Measurements from ENCODE around the gene ARHGEF16. TPM values are rescaled to one million over a fixed set of nuclear protein-coding genes. Genes with fewer than 3 reads are reported as not detected.

ARHGEF16 gene
- total and polyA plus RNA-seq, 8 donors = 14.6 to 149 (median 39.2) TPM

- H3K9me3 ChIP-seq = no peaks in the 10 kb centered on the region
- TF ChIP-seq POLR2AphosphoS5 (IDR thresholded peaks at IDR 0.05) (no peak), POLR2A (IDR thresholded peaks at IDR 0.05) (no peak), EP300 (IDR thresholded peaks at IDR 0.05) (no peak), CTCF (IDR thresholded peaks at IDR 0.05) (no peak)
- no peaks in the 10 kb centered on the region for H3K4me1 ChIP-seq
- no peak overlapping the region for H3K27ac ChIP-seq
- H3K4me3 ChIP-seq = no peak overlapping the region
- H3K27me3 ChIP-seq = no peaks in the 10 kb centered on the region
- intact Hi-C loops (cut with DNase I; ENCODE audit: low total_unique reads) = no loop called here
- H3K36me3 ChIP-seq = peaks cover 0 to 33% (median 8%) of the 10 kb centered on the region in 4 donors
- no peak for DNase-seq
- 75 to 84% (median 78%) methylated on average over 7 to 20 of the region's 20 CpGs for WGBS, 5 donors
Observed at GRCh38 chr1:3505161-3505560, 50.7 kb downstream of the ARHGEF16 start.

- no peak for TF ChIP-seq EP300 (IDR thresholded peaks at IDR 0.05)
- TF ChIP-seq POLR2AphosphoS5 (IDR thresholded peaks at IDR 0.05) = no peak
- no peak for TF ChIP-seq CTCF (IDR thresholded peaks at IDR 0.05)
- no peak for TF ChIP-seq POLR2A (IDR thresholded peaks at IDR 0.05)
- Histone ChIP-seq H3K9me3 (no peaks in the 10 kb centered on the region), H3K27me3 (no peaks in the 10 kb centered on the region), H3K4me1 (no peaks in the 10 kb centered on the region), H3K27ac (no peak overlapping the region), H3K36me3 (peaks cover 0 to 28% (median 8%) of the 10 kb centered on the region in 4 donors), H3K4me3 (no peak overlapping the region)
- intact Hi-C loops (cut with DNase I; ENCODE audit: low total_unique reads) = no loop called here
- DNase-seq = no peak
- 93 to 100% (median 95%) methylated on average over 11 to 15 of the region's 15 CpGs for WGBS, 5 donors
Observed at GRCh38 chr1:3506041-3506440, 51.6 kb downstream of the ARHGEF16 start.

GRCh38 chr1:3506943-3507342 is 52.5 kb downstream of the ARHGEF16 start:
- Histone ChIP-seq H3K9me3 (no peaks in the 10 kb centered on the region), H3K4me3 (no peak overlapping the region), H3K36me3 (peaks cover 0 to 37% (median 12%) of the 10 kb centered on the region in 4 donors), H3K27ac (no peak overlapping the region), H3K27me3 (no peaks in the 10 kb centered on the region), H3K4me1 (no peaks in the 10 kb centered on the region)
- 92 to 94% (median 93%) methylated on average over 7 of the region's 7 CpGs for WGBS, 5 donors
- intact Hi-C loops (cut with DNase I; ENCODE audit: low total_unique reads) = no loop called here
- DNase-seq = no peak
- TF ChIP-seq POLR2AphosphoS5 (IDR thresholded peaks at IDR 0.05) (no peak), CTCF (IDR thresholded peaks at IDR 0.05) (no peak), EP300 (IDR thresholded peaks at IDR 0.05) (no peak), POLR2A (IDR thresholded peaks at IDR 0.05) (no peak)

GRCh38 chr1:3507636-3508275 is 53.3 kb downstream of the ARHGEF16 start:
- no peak for DNase-seq
- no peaks in the 10 kb centered on the region for H3K4me1 ChIP-seq
- 85 to 94% (median 91%) methylated on average over 10 to 11 of the region's 11 CpGs for WGBS, 5 donors
- no peak overlapping the region for H3K27ac ChIP-seq
- TF ChIP-seq POLR2A (IDR thresholded peaks at IDR 0.05) (no peak), POLR2AphosphoS5 (IDR thresholded peaks at IDR 0.05) (no peak), CTCF (IDR thresholded peaks at IDR 0.05) (no peak), EP300 (IDR thresholded peaks at IDR 0.05) (no peak)
- H3K36me3 ChIP-seq = peaks cover 0 to 37% (median 12%) of the 10 kb centered on the region in 4 donors
- intact Hi-C loops (cut with DNase I; ENCODE audit: low total_unique reads) = no loop called here
- no peaks in the 10 kb centered on the region for H3K9me3 ChIP-seq
- H3K27me3 ChIP-seq = no peaks in the 10 kb centered on the region
- H3K4me3 ChIP-seq = no peak overlapping the region
